Activated gamma-delta T cell treated with anti-CD3 and anti-CD28 coated beads, Interleukin-2, amount 50 U/mL, for 16 hours (primary cell): ENCODE data around the gene HOXC13.

ENCODE experiments used
- DNase-seq: peaks from one replicate; pipeline ENCODE4 v3.0.0-alpha.2; 2020; ENCODE audit warnings: low read depth

The HOXC13 gene

DNA sequence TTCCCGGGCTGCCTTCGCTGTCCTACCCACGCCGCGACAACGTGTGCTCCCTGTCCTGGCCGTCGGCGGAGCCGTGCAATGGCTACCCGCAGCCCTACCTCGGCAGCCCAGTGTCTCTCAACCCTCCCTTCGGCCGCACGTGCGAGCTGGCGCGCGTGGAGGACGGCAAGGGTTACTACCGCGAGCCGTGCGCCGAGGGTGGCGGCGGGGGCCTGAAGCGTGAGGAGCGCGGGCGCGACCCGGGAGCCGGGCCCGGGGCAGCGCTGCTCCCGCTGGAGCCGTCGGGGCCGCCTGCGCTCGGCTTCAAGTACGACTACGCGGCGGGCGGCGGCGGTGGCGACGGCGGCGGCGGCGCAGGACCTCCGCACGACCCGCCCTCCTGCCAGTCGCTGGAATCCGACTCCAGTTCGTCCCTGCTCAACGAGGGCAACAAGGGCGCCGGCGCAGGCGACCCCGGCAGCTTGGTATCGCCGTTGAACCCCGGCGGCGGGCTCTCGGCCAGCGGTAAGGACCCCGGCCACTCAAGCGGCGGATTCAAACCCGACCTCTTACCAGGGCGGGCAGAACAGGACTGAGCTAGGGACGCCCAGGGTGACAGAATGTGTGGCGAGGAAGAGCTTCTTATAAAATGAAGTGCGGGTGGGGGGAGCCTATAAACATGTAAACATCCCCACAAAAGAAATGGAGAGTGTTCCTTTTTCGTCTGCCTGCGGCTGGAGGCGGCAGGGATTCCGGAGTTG is 16.6 kb downstream of the HOXC13 start:
- no peak for DNase-seq

DNA sequence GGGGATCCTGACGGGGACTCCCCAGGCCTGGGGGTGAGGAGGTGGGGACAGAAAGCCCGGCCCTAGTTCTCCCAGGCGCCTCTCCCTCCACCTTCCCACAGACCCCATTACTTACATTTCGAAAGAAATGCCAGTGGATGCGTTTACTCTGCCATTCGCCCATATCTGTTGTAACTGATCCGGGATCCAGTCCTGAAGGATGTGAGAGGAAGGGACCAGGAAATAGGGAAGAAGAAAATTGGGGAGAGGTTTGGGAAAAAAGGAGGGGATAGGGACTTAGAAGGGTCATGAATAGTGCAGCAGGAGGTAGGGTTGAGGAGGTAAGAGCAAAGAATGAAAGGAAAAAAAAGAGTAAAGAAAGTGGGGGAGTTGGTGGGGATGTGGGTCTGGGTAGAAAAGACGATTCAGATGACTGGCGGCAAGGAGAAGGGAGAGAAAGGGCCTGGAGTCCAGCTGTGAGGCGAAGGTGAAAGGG is 17.2 kb downstream of the HOXC13 start:
- no peak for DNase-seq

DNA sequence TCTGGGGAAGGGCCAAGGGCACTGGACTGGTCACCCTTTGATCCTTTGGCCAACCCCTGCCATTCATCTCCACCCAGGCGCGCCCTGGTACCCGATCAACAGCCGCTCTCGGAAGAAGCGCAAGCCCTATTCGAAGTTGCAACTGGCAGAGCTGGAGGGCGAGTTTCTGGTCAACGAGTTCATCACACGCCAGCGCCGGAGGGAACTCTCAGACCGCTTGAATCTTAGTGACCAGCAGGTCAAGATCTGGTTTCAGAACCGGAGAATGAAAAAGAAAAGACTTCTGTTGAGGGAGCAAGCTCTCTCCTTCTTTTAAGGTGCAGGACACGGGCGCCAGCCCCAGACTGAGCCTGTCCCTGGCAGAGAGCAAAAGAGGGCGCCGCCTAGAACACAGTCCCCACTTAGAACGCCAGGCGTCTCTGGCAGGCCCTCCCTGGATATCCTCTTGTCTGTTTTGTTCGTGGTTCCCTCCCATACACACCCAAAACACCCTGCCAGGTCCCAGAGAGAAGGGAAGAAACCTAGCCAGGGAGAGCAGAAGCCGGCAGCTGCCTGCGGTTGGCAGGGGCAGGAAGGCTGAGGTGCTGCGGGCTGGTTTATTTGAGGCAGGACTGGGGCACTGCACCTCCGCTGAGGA is 17.7 kb downstream of the HOXC13 start:
- no peak for DNase-seq

DNA sequence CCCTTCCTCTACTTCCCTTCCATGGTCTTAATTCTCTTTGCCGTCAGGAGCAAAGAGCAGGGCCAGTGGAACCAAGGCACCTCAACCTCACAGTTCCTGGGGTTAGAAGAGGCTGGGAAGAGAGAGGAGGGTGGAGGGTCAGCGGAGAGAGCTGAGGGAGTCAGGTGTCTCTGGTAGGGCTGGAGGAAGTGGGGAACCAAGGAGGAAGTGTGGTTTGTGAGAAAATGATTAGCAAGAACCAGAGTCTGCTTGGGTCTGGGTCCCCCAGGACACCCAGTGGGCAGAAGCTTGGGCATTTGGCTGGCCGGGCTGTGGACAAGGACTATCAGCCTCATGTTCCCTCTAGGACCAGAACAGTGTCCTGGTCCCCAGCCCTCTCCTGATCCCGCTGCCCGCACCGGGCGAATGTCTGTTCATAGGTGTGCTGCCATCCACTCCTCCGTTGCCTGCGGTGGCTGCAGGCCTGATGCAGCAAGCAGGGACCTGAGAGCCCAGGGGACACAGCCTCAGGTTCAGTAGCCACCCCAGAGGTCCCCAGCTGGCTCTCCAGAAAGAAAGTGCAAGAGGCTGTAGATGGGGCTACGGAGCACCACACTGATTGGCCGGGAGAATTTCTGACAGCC is 18.4 kb downstream of the HOXC13 start:
- no peak for DNase-seq

DNA sequence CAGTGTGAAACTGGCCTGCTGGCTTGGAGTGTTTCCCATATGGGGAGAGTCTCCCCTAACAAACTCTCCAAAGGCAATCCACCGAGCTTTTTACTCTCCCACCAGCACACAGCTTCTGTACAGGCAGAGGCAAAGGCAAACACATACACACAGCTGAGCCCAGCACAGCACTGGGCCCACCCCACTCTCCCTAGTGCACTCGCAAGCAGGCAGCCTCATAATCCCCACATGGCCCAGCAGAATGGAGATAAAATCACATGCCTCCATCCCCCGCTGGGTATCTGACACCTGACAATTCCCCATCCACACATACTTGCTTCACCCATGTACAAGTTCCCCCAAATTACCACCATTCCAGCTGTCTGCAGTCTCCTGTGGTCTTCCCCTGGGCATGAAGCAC is 19.5 kb downstream of the HOXC13 start:
- DNase-seq = no peak

DNA sequence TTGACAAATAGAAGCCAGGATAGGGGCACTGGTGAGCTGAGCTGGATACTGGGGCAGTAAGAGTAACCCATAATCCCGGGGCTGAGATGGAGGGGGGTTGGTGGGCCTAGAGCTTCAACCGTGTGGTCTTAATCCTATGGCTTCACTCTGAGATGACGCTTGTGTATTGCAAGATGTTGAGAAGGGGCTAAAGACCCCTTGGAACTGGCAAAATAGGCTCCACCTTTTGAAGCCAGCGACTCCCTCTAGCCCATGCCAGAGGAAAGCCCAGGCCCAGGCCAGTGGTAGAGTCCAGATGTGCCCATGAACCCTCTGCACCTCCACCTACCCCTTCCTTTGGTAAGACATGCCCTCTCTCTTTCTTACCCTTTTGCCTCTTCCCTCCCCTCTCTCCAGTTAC is 20.7 kb downstream of the HOXC13 start:
- no peak for DNase-seq

DNA sequence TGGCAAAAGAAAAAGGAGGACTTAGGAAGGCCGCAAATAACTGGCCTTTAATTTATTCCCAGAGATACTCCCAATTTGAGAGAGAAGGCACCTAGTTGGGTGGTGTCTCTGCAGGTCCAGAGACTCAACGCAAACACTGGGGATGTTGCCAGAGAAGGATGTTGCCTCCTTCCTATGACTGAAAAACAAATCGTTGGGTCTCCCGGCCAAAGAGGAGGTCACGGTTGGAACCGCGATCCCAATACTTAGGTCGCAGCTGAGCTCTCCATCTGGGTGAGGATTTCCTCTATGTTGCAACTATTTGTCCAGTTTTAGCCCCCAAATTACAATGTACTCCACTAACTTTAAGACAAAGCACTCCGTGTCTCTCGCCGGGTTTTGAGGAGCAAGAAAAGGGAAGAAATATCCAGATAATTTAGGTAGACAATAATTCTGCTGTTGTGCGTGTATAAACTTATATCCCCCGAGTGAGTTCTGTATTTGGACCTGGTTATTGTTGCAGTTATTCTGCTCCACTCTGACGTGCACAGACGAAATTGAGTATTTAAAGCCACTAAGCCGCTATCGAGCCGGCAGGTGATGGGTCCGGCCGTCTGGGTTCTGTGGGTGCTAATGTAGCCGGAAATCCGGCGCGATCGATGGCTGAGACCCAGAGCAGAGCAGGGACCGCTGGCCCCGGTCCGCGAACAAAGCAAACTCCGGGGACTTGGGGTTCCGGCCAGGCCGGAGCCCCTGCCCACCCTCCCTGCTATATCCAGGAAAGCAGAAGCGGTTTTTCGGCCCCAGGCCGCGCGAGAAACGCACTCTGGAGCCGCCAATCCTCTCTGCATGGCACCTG is 21.8 kb downstream of the HOXC13 start:
- no peak for DNase-seq

DNA sequence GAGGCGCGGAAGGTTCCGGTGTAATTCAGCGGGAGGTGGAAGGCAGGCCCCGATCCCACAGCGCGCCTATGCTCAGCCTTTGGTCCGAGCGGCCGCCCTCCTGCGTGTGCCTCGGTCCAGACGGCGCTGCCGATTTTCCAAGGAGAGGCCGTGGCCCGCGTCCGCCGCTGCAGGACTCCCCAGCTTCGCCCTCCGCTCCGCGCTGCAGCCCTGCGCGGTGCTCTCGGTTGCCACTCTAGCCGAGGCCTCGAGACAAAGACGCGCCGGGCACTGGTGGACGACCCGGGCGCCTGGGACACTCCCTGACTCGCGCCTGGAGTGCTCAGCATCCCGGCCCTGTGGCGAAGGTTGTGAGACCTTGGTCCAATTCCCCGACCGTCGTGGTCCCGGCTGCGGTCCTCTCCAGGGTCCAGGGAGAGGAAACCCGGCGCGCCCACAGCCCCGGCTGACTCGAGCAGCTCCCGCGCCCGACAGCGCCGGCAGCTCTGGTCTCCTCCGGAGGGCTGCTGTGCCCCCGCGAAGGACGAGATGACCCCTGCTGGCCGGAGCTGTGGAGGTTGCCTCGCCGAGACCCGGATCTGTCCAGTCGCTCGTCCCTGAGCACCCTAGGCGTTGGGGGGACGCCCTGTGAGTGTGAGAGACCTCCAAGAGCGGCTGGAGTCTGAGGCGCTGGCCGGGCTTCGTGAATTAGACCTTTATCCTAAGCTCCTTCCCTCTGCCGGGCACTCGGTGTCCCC is 22.6 kb downstream of the HOXC13 start:
- no peak for DNase-seq

DNA sequence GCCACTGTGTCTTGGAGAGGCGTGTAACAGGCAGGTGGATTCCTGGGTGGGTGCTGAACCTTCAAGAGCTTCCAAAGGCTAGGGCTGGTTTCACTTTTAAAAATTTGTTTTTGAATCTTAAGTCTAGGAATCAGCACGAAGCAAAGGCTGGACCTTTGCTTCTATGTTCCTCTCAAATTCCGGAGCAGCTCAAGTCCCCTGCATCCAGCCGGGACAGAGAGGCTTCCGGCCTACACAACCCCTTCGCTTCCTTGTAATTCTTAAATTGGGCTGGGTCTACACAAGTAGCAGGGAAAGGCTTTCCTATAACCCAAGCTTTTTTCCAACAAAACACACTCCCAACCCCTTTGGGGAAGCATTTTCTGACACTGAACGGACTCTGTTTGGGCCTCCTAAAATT is 24.4 kb downstream of the HOXC13 start:
- no peak for DNase-seq

DNA sequence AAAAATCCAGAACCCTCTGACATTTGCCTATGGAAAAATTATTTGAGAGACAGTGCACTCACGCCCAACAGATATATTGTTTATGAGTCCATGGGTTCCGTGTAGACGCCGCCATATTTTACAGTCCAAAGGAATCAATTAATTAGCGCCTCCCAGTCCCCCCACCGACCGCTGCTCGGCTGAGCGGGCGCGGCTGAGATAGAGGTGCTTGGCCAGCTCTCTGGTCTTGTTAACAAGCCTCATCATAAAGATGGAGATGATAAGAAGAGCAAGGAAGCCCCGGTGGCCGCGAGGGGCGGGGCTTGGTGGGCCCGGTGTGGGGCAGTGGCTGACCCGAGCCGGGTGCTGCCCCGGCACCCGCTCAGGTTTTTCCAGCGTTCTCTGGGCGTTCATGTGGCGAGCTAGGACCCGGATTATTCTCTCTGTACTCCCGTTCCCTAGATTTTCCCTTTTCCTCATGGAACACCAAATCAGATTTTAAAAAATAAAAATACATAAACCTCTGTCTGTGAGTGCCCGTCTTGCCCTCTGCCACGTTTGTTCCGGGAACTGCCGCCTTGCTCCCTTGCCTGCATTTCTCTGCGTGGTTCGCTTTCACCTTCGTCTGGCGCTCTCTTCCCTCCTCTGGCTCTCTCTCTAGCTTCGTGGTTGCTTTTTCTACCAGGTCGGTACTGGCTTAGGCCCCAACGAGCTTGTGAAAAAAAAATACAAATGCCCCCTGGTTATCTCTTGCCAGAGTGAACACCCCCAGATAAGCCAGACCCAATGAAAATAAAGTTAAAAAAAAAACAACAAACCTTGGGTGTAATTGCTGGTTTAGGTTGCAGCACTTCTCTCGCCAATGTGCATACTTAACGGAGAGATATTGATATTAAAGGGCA is 25.0 kb downstream of the HOXC13 start:
- DNase-seq = no peak

DNA sequence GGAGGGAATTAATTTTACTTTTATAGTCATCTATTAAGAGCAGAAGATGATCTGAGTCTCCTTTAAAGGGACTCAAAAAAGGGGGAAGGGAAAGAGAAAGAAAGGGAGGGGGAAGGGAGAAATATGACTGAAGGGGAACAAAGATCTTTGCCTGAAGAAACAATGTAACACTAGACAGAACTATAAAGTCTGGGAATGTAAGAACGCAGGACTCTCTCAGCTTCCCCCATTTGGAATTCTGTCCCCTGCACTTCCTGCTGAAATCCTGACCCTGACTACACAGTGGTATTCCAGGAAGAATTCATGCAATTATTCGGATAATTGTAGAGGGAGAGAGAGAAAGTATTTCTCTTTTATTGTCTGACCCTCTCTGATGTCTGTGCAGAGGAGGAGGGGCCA is 25.7 kb downstream of the HOXC13 start:
- DNase-seq = no peak

DNA sequence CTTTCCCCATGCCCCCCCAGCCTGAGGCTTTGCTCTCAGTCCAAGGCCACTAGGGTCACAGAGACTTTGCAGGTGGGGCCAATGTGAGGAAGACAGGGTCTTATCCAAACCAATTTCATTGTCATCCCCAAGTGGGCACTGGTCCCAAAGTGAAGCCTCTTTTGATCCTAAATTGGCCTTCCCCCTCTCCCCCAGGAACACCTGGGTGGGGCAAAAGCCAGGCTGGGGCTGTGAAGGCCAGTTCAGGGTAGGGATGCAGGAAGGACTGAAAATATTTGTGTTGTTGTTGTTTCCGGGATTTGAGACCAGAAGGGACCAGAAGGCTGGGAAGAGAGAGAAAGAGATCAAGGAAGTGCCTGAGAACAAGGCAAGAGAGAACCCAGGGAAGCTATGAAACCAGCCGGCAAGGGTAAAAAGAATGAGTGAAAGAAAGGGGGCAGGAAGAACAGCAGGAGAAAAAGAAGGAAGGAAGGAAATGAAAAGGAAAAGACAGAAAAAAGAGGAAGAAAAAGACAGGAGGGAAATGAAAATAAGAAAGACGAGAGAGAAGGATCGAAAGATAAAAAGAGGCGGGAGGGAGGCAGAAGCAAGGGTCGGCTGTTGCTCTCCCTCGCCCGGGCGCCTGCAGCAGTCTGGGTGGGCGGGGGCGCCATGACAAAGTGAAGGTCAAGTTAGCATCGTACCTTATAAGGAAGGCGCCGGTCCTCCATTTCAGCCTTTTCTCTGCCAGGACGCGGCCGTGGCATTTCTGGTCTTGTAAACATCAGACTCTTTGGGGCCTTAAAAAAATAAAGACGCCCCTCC is 26.9 kb downstream of the HOXC13 start:
- no peak for DNase-seq

DNA sequence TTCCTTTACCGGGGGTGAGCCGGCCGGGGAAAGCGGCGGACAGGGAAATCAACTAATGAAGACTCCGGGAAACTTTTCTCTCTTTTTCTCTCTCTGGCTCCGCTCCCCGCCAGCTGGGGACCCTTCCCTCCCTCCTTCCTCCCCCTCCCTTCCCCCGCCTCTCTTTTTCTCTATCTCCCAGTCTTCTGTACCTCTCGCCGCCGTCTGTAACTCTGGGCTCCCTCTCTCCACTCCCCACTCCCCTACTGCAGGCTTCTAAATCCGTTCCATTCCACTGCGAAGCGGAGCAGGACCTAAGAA is 27.4 kb downstream of the HOXC13 start:
- no peak for DNase-seq

DNA sequence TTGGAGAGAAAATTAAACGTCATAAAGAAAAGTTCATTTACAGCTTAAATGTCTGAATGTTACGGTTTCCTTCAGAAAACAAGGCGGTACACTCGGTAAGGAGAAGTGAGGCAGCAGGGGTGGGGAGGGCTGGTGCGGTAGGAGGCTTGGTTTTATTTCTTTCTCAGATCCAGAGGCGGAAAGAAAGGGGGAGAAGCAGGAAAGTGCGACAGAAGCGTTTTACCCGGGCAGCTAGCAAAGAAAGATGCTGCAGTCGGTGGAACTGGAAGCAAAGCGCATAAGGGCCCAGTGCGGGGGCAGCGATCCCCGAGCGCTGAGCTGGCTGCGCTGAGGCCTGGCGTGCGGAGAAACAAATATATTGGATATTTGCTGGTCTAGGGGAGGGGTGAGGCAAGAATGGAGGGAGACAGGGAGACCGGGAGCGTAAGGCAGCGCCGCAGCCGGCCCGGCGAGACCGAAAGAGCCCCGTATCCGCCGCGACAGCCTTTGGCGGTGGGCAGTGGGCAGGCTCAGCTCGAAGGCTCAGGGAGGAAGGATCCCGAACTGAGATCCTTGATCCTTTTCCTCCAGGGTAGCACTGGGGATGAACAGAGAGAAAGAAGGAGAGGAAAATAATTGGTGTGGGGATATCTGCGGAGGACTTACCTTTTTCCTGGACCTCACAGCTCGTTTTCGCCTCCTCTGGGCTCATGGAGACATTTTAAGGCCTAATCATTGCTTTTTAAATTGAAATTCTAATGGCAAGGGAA is 27.9 kb downstream of the HOXC13 start:
- DNase-seq = no peak

DNA sequence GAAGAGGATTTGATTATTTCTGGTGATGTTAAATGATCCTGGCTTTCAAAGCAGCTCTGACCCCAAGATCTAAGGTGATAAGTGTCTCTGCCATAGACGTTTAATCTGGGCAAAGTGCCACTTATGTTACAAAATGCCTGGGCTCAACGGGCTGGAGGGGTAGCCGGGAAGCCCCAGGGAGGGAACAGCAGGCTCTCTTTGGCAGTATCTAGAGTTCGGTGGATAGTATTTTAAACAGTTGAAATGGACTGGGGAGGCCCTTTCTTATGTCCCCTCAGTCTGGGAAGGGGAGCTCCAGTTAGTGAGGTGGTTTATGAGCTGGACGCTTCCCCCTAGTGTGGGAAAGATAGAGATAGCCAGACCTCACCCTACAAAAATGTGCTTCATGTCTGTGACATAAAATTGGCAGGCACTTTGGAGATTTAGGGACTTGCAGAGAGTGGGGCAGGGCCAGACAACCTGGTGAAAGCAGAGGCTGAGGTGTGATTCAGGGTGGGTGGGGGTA is 28.8 kb downstream of the HOXC13 start:
- DNase-seq = no peak

DNA sequence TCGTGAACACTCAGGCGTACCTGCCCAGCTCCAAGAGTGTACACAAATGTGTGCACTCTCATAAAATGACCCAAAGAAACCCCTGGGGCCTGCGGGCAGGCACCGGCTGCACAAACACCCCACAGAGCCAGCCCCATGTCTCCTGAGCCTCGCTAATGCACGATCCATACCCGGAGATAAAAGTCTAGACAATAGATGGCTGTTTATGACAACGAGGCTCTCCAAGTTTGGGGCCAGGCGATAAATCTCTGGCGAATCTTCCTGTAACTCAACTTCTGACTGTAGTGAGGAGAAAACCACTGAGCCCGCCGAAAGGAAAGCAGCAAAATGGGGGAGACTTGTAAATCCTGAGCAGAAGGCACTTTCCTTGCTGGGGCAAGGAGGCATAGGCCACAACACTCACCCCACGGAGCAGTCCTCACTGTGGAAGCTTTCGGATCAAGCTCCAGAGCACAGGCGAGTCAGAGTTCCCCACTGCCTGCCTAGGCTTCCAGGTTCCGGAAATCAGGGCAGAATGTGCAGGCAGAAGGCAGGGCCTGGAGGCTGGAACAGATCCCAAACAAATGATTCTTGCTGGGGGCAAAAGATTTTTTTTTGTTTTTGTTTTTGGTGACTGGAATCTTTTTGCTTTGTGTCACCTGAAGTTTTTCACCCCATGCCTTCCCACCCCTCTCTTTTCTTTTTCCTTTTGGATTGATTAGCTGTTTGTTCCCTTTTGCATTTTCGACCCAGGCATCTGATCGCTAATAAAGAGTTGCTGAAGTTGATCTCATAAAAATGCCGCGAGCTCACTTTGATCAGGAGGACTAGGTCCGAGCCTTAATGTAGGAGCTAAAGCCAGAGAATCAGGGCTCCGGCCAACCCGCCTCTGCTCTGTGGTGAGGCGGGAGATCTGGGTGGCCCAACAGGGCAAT is 29.8 kb downstream of the HOXC13 start:
- no peak for DNase-seq

DNA sequence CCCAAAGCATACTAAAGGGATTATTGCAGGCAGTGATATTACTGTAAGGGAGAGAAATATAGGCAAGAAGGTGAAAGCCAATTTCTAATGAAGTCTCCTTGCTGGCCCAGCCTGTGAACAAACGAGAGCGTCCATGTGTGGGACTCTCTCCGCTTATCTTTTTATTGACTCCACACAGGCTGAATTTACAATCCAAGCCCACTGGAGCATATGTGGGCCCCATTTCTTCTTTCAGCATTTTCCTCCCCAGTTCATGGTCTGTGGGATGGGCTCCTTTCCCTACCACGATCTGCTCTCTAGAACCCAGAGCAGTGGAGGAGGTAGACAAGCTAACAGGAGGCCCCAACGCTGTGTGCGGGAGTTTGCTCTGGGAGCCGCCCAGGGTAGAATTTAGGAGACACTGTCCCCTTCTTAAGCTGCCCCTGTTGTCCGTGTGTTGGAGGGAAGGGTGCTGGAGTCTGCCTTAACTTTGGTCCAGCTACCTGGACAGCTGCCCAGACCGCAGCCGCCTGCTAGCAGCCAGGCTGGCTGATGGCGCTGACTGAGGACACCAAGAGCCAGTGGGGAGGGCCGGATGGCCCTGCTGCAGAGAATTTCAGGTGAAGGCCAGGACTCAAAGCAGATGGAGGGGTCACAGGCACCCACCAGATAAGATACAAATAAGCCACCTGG is 31.1 kb downstream of the HOXC13 start:
- no peak for DNase-seq

DNA sequence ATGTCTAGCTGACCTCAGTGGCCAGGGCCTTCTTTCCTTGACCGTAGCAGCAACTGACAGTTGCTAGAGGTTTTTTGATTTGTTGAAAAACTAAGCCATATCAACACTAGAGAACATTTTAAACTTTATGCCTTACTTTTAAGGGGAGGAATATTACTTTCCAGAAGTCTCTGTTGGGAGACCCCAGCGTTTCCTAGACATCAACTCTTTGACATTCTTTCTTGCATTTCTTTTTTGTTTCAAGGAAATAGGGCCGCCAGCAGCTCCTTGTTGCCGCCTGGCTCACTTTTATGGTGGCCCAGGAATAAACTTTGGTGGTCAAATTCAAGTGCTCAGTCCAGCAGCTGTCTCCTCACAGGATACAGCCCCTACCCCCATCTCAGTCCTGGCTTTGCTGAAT is 31.8 kb downstream of the HOXC13 start:
- no peak for DNase-seq
